NB4 (cell line): ENCODE results near the gene CTNNA2.

ENCODE experiments used
- DNase-seq: peaks from one replicate; pipeline ENCODE4 v3.0.0; 2010; ENCODE audit warnings: low read depth
- H3K4me3 ChIP-seq: one replicate; pipeline ENCODE4 v1.5.1; 2011; ENCODE audit warnings: mild to moderate bottlenecking, low read depth, low read length, moderate library complexity
- CTCF ChIP-seq: IDR thresholded peaks from one replicate; pipeline ENCODE4 v1.5.1; 2012; ENCODE audit warnings: low read depth, low read length
- MAX ChIP-seq: IDR thresholded peaks from 2 replicates; pipeline ENCODE4 v1.6.1; 2011; ENCODE audit warnings: low read depth, low read length
- MYC ChIP-seq: IDR thresholded peaks from 2 replicates; pipeline ENCODE4 v1.6.1; 2011; ENCODE audit warnings: low read depth, low read length
- POLR2A ChIP-seq: IDR thresholded peaks from 2 replicates; pipeline ENCODE4 v1.6.1; 2011; ENCODE audit warnings: mild to moderate bottlenecking; ENCODE audit not compliant: insufficient read length; ENCODE audit errors: extremely low read depth

The CTNNA2 gene

GRCh38 chr2:80642465-80642864, 1129.6 kb downstream of the CTNNA2 start:
- no peak overlapping the region for H3K4me3 ChIP-seq
- no peak for DNase-seq
- TF ChIP-seq POLR2A, result no peak
- no peak for TF ChIP-seq MAX
- TF ChIP-seq MYC, result no peak
- no peak for TF ChIP-seq CTCF

GRCh38 chr2:80643598-80643997, 1130.7 kb downstream of the CTNNA2 start:
- DNase-seq, result no peak
- no peak overlapping the region for H3K4me3 ChIP-seq
- no peak for TF ChIP-seq MYC
- TF ChIP-seq MAX, result no peak
- TF ChIP-seq POLR2A, result no peak
- no peak for TF ChIP-seq CTCF

- TF ChIP-seq CTCF, result no peak
- H3K4me3 ChIP-seq, result no peak overlapping the region
- no peak for DNase-seq
Observed at GRCh38 chr2:80651435-80651834, 1138.6 kb downstream of the CTNNA2 start.

- TF ChIP-seq CTCF (no peak), POLR2A (no peak), MAX (no peak), MYC (no peak)
- no peak overlapping the region for H3K4me3 ChIP-seq
- DNase-seq, result no peak
Observed at GRCh38 chr2:80655265-80655664, 1142.4 kb downstream of the CTNNA2 start.

GRCh38 chr2:80670763-80671162, 1157.9 kb downstream of the CTNNA2 start:
- H3K4me3 ChIP-seq, result no peak overlapping the region
- no peak for TF ChIP-seq POLR2A
- TF ChIP-seq CTCF, result no peak
- TF ChIP-seq MAX, result no peak
- no peak for TF ChIP-seq MYC
- no peak for DNase-seq

GRCh38 chr2:80687524-80687923, 1174.7 kb downstream of the CTNNA2 start:
- H3K4me3 ChIP-seq, result no peak overlapping the region
- no peak for DNase-seq
- TF ChIP-seq MYC, result no peak
- TF ChIP-seq POLR2A, result no peak
- no peak for TF ChIP-seq CTCF
- TF ChIP-seq MAX, result no peak
